Measurements from ENCODE around the gene TNIK.

DNA sequence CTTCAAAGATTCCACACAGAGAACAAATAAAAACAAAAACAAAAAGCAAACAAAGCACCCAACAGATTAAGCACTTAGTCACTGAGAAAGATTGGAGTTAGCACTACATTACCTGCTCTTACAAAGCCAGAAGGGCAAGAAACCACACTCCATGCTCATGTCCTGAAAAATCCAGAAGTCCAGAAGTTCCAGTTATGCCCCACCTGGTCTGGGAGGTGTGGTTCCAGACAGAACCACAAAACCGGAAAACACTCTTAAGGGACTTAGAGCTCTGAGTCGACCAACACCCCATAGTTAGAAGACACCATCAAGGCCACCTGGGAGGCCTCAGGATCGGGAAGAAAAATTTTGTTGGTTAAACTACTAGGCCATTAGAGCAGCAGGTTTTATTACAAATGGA is 88.9 kb downstream of the TNIK start:
- TF ChIP-seq CTCF (IDR thresholded peaks at IDR 0.05; ENCODE audit: poor library complexity, severe bottlenecking): no peak
- no peak for TF ChIP-seq MXI1 (conservative IDR thresholded peaks at IDR 0.05; ENCODE audit: poor library complexity, severe bottlenecking)
- TF ChIP-seq EP300 (conservative IDR thresholded peaks at IDR 0.05; ENCODE audit: poor library complexity, severe bottlenecking): no peak
